K562 (cell line): ENCODE data around the gene MYH11. TPM values are rescaled to one million over a fixed set of nuclear protein-coding genes. Genes with fewer than 3 reads are reported as not detected.

Source experiments
- C11orf30 ChIP-seq: fragments of 450-650 bp; IDR thresholded peaks from 2 replicates; pipeline ENCODE4 v1.6.1; 2016; ENCODE audit warnings: low read depth, mild to moderate bottlenecking
- E2F3 ChIP-seq: fragments of 250-450 bp; sonication (Bioruptor Pico); IDR thresholded peaks from 2 replicates; pipeline ENCODE4 v1.4.0; 2020; ENCODE audit warnings: mild to moderate bottlenecking
- GATAD2A ChIP-seq: fragments of 450-650 bp; IDR thresholded peaks from 2 replicates; pipeline ENCODE4 v1.6.1; 2017
- JUND ChIP-seq, 2 experiments: IDR thresholded peaks; 2 replicates in 1 of 2; 3 replicates in 1 of 2; pipeline ENCODE4 v1.6.1; 2011; ENCODE audit warnings: borderline replicate concordance in 2 of 2, low read depth in 2 of 2, low read length in 2 of 2, improper control_type of control experiment in 1 of 2, missing biosample characterization in 1 of 2, missing genetic modification characterization in 1 of 2, missing genetic modification reagents in 1 of 2
- MTA3 ChIP-seq: fragments of 450-650 bp; formaldehyde crosslinking; IDR thresholded peaks from 2 replicates; pipeline ENCODE4 v1.6.1; 2017; ENCODE audit warnings: mild to moderate bottlenecking, borderline replicate concordance
- TCFL5 ChIP-seq: fragments of 250-450 bp; sonication (Bioruptor Pico); conservative IDR thresholded peaks from 2 replicates; pipeline ENCODE4 v1.6.1; 2021; ENCODE audit warnings: mild to moderate bottlenecking, moderate library complexity, matching md5 sums
- TRIM25 ChIP-seq: fragments of 450-650 bp; IDR thresholded peaks from 2 replicates; pipeline ENCODE4 v1.7.0; 2016; ENCODE audit warnings: borderline replicate concordance
- ZBTB34 ChIP-seq: fragments of 250-450 bp; sonication (Bioruptor Pico); IDR thresholded peaks from 2 replicates; pipeline ENCODE4 v1.8.0; 2021; ENCODE audit warnings: mild to moderate bottlenecking, moderate library complexity
- ZBTB40 ChIP-seq, 2 experiments: fragments of 450-650 bp in 1 of 2; sonication (generic) in 1 of 2; formaldehyde crosslinking in 1 of 2; IDR thresholded peaks; 2 replicates each; pipeline versions ENCODE4 v1.7.1 to v1.9.0; 2016 to 2022; ENCODE audit warnings: inconsistent platforms in 1 of 2, mild to moderate bottlenecking in 1 of 2, missing genetic modification reagents in 1 of 2
- ZBTB5 ChIP-seq: fragments of 450-650 bp; IDR thresholded peaks from 2 replicates; pipeline ENCODE4 v1.6.1; 2017; ENCODE audit warnings: antibody characterized with exemption
- ZNF3 ChIP-seq: fragments of 250-450 bp; sonication (Bioruptor Pico); IDR thresholded peaks from 2 replicates; pipeline ENCODE4 v1.5.0; 2021; ENCODE audit warnings: mild to moderate bottlenecking, moderate library complexity
- polyA plus RNA-seq, 8 experiments: library from polyadenylated mRNA; depleted of rRNA in 4 of 8; stranded (reverse) in 5 of 8; unstranded in 3 of 8; fragments of >200 nt; fragmentation: Nextera tagmentation in 2 of 8; fragmentation: Illumina TruSeq in 1 of 8; extraction: Ambion mirVana in 2 of 8; extraction: Trizol in 1 of 8; gene quantifications; 2 replicates each; pipeline versions ENCODE4 v1.2.1 to v1.2.3, GENCODE V29; 2011 to 2014; ENCODE audit warnings: inconsistent platforms in 1 of 8, missing spikeins in 1 of 8
- total RNA-seq, 7 experiments: library from RNA; depleted of rRNA in 6 of 7; stranded (reverse); fragments of >200 nt in 6 of 7; fragmentation: Illumina TruSeq in 2 of 7; extraction: Trizol in 2 of 7; gene quantifications; 2 replicates each; pipeline versions ENCODE4 v1.2.1 to v1.2.3, GENCODE V29; 2011 to 2021; ENCODE audit warnings: low replicate concordance in 1 of 7

Gene MYH11
- total and polyA plus RNA-seq, 9 of the 15 experiments (the other 6 are each of a cell fraction or from before 2014, with no cell fraction given), result 0.05 to 0.47 (median 0.08) TPM; not detected in 5

GRCh38 chr16:15897834-15898254, 41.0 kb upstream of the MYH11 start (continued):
- peak; percentile 61; the same call in 1 of the 2 replicates for TF ChIP-seq TRIM25
- TF ChIP-seq GATAD2A, result peak; percentile 79; the same call in 1 of the 2 replicates
- TF ChIP-seq ZBTB5, result 0 out of 2 replicates have a peak, but pooled peaks have one; percentile 20
- no peak for TF ChIP-seq MTA3
- peak; percentile 45; the same call in 1 of the 2 replicates for TF ChIP-seq ZBTB40 (IDR thresholded peaks at IDR 0.05)
- TF ChIP-seq ZBTB40 (CRISPR knock-in tag; IDR thresholded peaks at IDR 0.05), result no peak
- TF ChIP-seq E2F3 (CRISPR knock-in tag), result no peak
- TF ChIP-seq C11orf30, result peak; percentile 92
- TF ChIP-seq ZBTB34 (CRISPR knock-in tag), result no peak
- no peak for TF ChIP-seq JUND (IDR thresholded peaks at IDR 0.05; ENCODE audit: borderline replicate concordance, low read depth, low read length)
- TF ChIP-seq JUND (tag; IDR thresholded peaks at IDR 0.05; ENCODE audit: borderline replicate concordance, low read depth, low read length), result peak; percentile 25; the same call in 1 of the 3 replicates
- TF ChIP-seq TCFL5 (CRISPR knock-in tag), result no peak
- TF ChIP-seq ZNF3, result no peak
